ENCODE measurements around the gene PDLIM3.
"Not testable (repeated sequence)": the region's sequence is repeated elsewhere in the genome, so short reads cannot be mapped to it uniquely, and the experiment has no call there.

The PDLIM3 gene

GRCh38 chr4:185514182-185514697, 21.1 kb downstream of the PDLIM3 start:
- Histone ChIP-seq H3K27me3 (ENCODE audit: control insufficient read depth, insufficient read depth, low read length) (no peaks in the 10 kb centered on the region), H3K27ac (ENCODE audit: low read length) (no peak overlapping the region), H3K4me1 (ENCODE audit: control insufficient read depth, low read depth, low read length) (no peaks in the 10 kb centered on the region), H3K4me3 (ENCODE audit: low read length) (no peak overlapping the region), H3K9ac (ENCODE audit: low read length) (no peak overlapping the region), H3K9me3 (ENCODE audit: control insufficient read depth, low read depth, low read length) (no peaks in the 10 kb centered on the region), H3K36me3 (ENCODE audit: control insufficient read depth, low read depth, low read length) (no peaks in the 10 kb centered on the region)

- Histone ChIP-seq H3K4me1 (ENCODE audit: control insufficient read depth, low read depth, low read length) (no peaks in the 10 kb centered on the region), H3K9me3 (ENCODE audit: control insufficient read depth, low read depth, low read length) (no peaks in the 10 kb centered on the region), H3K36me3 (ENCODE audit: control insufficient read depth, low read depth, low read length) (no peaks in the 10 kb centered on the region), H3K4me3 (ENCODE audit: low read length) (no peak overlapping the region), H3K27me3 (ENCODE audit: control insufficient read depth, insufficient read depth, low read length) (no peaks in the 10 kb centered on the region), H3K27ac (ENCODE audit: low read length) (no peak overlapping the region), H3K9ac (ENCODE audit: low read length) (no peak overlapping the region)
Observed at GRCh38 chr4:185513489-185514181, 21.7 kb downstream of the PDLIM3 start.

- no peak overlapping the region for H3K27ac ChIP-seq (ENCODE audit: low read length)
- H3K9ac ChIP-seq (ENCODE audit: low read length), result no peak overlapping the region
- H3K4me3 ChIP-seq (ENCODE audit: low read length), result no peak overlapping the region
- no peaks in the 10 kb centered on the region for H3K36me3 ChIP-seq (ENCODE audit: control insufficient read depth, low read depth, low read length)
- H3K4me1 ChIP-seq (ENCODE audit: control insufficient read depth, low read depth, low read length), result no peaks in the 10 kb centered on the region
- no peaks in the 10 kb centered on the region for H3K9me3 ChIP-seq (ENCODE audit: control insufficient read depth, low read depth, low read length)
- no peaks in the 10 kb centered on the region for H3K27me3 ChIP-seq (ENCODE audit: control insufficient read depth, insufficient read depth, low read length)
Observed at GRCh38 chr4:185512516-185512915, 22.8 kb downstream of the PDLIM3 start.

GRCh38 chr4:185511243-185511642, 24.1 kb downstream of the PDLIM3 start:
- not testable (repeated sequence) for H3K27me3 ChIP-seq (ENCODE audit: control insufficient read depth, insufficient read depth, low read length); H3K36me3 ChIP-seq (ENCODE audit: control insufficient read depth, low read depth, low read length); H3K4me1 ChIP-seq (ENCODE audit: control insufficient read depth, low read depth, low read length); H3K27ac ChIP-seq (ENCODE audit: low read length); H3K4me3 ChIP-seq (ENCODE audit: low read length); H3K9ac ChIP-seq (ENCODE audit: low read length); H3K9me3 ChIP-seq (ENCODE audit: control insufficient read depth, low read depth, low read length)

GRCh38 chr4:185510806-185511205, 24.5 kb downstream of the PDLIM3 start:
- H3K27ac ChIP-seq (ENCODE audit: low read length), result no peak overlapping the region
- no peaks in the 10 kb centered on the region for H3K36me3 ChIP-seq (ENCODE audit: control insufficient read depth, low read depth, low read length)
- no peaks in the 10 kb centered on the region for H3K4me1 ChIP-seq (ENCODE audit: control insufficient read depth, low read depth, low read length)
- no peak overlapping the region for H3K4me3 ChIP-seq (ENCODE audit: low read length)
- H3K9me3 ChIP-seq (ENCODE audit: control insufficient read depth, low read depth, low read length), result no peaks in the 10 kb centered on the region
- no peaks in the 10 kb centered on the region for H3K27me3 ChIP-seq (ENCODE audit: control insufficient read depth, insufficient read depth, low read length)
- H3K9ac ChIP-seq (ENCODE audit: low read length), result no peak overlapping the region

GRCh38 chr4:185508181-185508580, 27.1 kb downstream of the PDLIM3 start:
- H3K9me3 ChIP-seq (ENCODE audit: control insufficient read depth, low read depth, low read length), result no peaks in the 10 kb centered on the region
- H3K4me1 ChIP-seq (ENCODE audit: control insufficient read depth, low read depth, low read length), result no peaks in the 10 kb centered on the region
- H3K4me3 ChIP-seq (ENCODE audit: low read length), result no peak overlapping the region
- H3K9ac ChIP-seq (ENCODE audit: low read length), result no peak overlapping the region
- H3K36me3 ChIP-seq (ENCODE audit: control insufficient read depth, low read depth, low read length), result no peaks in the 10 kb centered on the region
- no peak overlapping the region for H3K27ac ChIP-seq (ENCODE audit: low read length)
- H3K27me3 ChIP-seq (ENCODE audit: control insufficient read depth, insufficient read depth, low read length), result no peaks in the 10 kb centered on the region

GRCh38 chr4:185506422-185506821, 28.9 kb downstream of the PDLIM3 start:
- Histone ChIP-seq H3K4me1 (ENCODE audit: control insufficient read depth, low read depth, low read length) (no peaks in the 10 kb centered on the region), H3K27me3 (ENCODE audit: control insufficient read depth, insufficient read depth, low read length) (no peaks in the 10 kb centered on the region), H3K4me3 (ENCODE audit: low read length) (no peak overlapping the region), H3K9ac (ENCODE audit: low read length) (no peak overlapping the region), H3K27ac (ENCODE audit: low read length) (no peak overlapping the region), H3K36me3 (ENCODE audit: control insufficient read depth, low read depth, low read length) (no peaks in the 10 kb centered on the region), H3K9me3 (ENCODE audit: control insufficient read depth, low read depth, low read length) (no peaks in the 10 kb centered on the region)

GRCh38 chr4:185504098-185505047, 30.9 kb downstream of the PDLIM3 start:
- Histone ChIP-seq H3K27me3 (ENCODE audit: control insufficient read depth, insufficient read depth, low read length) (no peaks in the 10 kb centered on the region), H3K4me3 (ENCODE audit: low read length) (no peak overlapping the region), H3K27ac (ENCODE audit: low read length) (no peak overlapping the region), H3K9me3 (ENCODE audit: control insufficient read depth, low read depth, low read length) (peaks cover 11% of the 10 kb centered on the region), H3K36me3 (ENCODE audit: control insufficient read depth, low read depth, low read length) (no peaks in the 10 kb centered on the region), H3K9ac (ENCODE audit: low read length) (no peak overlapping the region), H3K4me1 (ENCODE audit: control insufficient read depth, low read depth, low read length) (no peaks in the 10 kb centered on the region)

GRCh38 chr4:185502386-185502785, 32.9 kb downstream of the PDLIM3 start:
- no peaks in the 10 kb centered on the region for H3K4me1 ChIP-seq (ENCODE audit: control insufficient read depth, low read depth, low read length)
- no peak overlapping the region for H3K27ac ChIP-seq (ENCODE audit: low read length)
- no peaks in the 10 kb centered on the region for H3K36me3 ChIP-seq (ENCODE audit: control insufficient read depth, low read depth, low read length)
- H3K27me3 ChIP-seq (ENCODE audit: control insufficient read depth, insufficient read depth, low read length), result no peaks in the 10 kb centered on the region
- peaks cover 11% of the 10 kb centered on the region for H3K9me3 ChIP-seq (ENCODE audit: control insufficient read depth, low read depth, low read length)
- no peak overlapping the region for H3K4me3 ChIP-seq (ENCODE audit: low read length)
- no peak overlapping the region for H3K9ac ChIP-seq (ENCODE audit: low read length)

- Histone ChIP-seq H3K4me3 (ENCODE audit: low read length) (no peak overlapping the region), H3K36me3 (ENCODE audit: control insufficient read depth, low read depth, low read length) (no peaks in the 10 kb centered on the region), H3K9me3 (ENCODE audit: control insufficient read depth, low read depth, low read length) (peaks cover 11% of the 10 kb centered on the region), H3K4me1 (ENCODE audit: control insufficient read depth, low read depth, low read length) (no peaks in the 10 kb centered on the region), H3K9ac (ENCODE audit: low read length) (no peak overlapping the region), H3K27me3 (ENCODE audit: control insufficient read depth, insufficient read depth, low read length) (no peaks in the 10 kb centered on the region), H3K27ac (ENCODE audit: low read length) (no peak overlapping the region)
Observed at GRCh38 chr4:185500576-185500975, 34.7 kb downstream of the PDLIM3 start.

- Histone ChIP-seq H3K9me3 (ENCODE audit: control insufficient read depth, low read depth, low read length) (peaks cover 11% of the 10 kb centered on the region), H3K4me1 (ENCODE audit: control insufficient read depth, low read depth, low read length) (no peaks in the 10 kb centered on the region), H3K4me3 (ENCODE audit: low read length) (no peak overlapping the region), H3K9ac (ENCODE audit: low read length) (no peak overlapping the region), H3K36me3 (ENCODE audit: control insufficient read depth, low read depth, low read length) (no peaks in the 10 kb centered on the region), H3K27ac (ENCODE audit: low read length) (no peak overlapping the region), H3K27me3 (ENCODE audit: control insufficient read depth, insufficient read depth, low read length) (no peaks in the 10 kb centered on the region)
Observed at GRCh38 chr4:185500035-185500434, 35.3 kb downstream of the PDLIM3 start.
